Measurements from ENCODE around the gene PNLDC1.

DNA sequence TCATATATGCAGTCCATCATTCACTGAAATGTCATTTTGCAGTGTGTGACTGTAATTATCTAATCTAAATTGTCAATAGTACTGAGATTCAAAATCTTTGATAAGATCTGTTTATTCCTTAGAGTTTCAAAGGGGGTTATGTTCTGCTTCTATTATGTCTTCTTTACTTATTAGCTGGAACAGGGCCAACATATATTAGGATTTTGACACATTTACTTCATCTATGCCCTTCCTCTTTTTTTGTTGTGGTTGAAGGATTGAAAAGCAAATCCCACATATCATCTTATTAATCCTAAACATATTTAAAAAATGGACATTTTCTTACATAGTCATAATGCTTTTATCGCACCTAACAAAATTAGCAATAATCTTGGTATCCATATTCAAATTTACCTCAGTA lies 60.4 kb downstream of the PNLDC1 start:
- no peak for TF ChIP-seq EZH2 (optimal IDR thresholded peaks at IDR 0.05; ENCODE audit: low read depth, low read length)
- TF ChIP-seq, protein P1, sequence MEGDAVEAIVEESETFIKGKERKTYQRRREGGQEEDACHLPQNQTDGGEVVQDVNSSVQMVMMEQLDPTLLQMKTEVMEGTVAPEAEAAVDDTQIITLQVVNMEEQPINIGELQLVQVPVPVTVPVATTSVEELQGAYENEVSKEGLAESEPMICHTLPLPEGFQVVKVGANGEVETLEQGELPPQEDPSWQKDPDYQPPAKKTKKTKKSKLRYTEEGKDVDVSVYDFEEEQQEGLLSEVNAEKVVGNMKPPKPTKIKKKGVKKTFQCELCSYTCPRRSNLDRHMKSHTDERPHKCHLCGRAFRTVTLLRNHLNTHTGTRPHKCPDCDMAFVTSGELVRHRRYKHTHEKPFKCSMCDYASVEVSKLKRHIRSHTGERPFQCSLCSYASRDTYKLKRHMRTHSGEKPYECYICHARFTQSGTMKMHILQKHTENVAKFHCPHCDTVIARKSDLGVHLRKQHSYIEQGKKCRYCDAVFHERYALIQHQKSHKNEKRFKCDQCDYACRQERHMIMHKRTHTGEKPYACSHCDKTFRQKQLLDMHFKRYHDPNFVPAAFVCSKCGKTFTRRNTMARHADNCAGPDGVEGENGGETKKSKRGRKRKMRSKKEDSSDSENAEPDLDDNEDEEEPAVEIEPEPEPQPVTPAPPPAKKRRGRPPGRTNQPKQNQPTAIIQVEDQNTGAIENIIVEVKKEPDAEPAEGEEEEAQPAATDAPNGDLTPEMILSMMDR (IDR thresholded peaks at IDR 0.05; ENCODE audit: low read length): no peak

All from MM.1S (cell line).